Right lobe of liver (tissue), 6 donors: Measurements from ENCODE around the gene PPP1R14B. TPM values are rescaled to one million over a fixed set of nuclear protein-coding genes. Genes with fewer than 3 reads are reported as not detected.

Experiments
- ATAC-seq, 4 donors: fragments of 200-7000 bp; cut with Tn5 transposase; one replicate each; pipeline ENCODE4 v1.9.1; 2020; ENCODE audit warnings: mild to moderate bottlenecking in 4 of 4, moderate library complexity in 4 of 4
- DNase-seq, 3 donors: peaks; one replicate each; pipeline ENCODE4 v3.0.0-alpha.2; 2020
- H3K27ac ChIP-seq, 3 donors: fragments of 200-600 bp; one replicate each; pipeline ENCODE4 v1.8.0; 2022
- H3K27me3 ChIP-seq, 2 donors: fragments of 200-600 bp; one replicate each; pipeline ENCODE4 v1.8.0; 2022
- H3K36me3 ChIP-seq, 4 donors: fragments of 200-600 bp; sonication (generic) in 1 of 4; one replicate each; pipeline versions ENCODE4 v1.5.1 to v1.8.0; 2017 to 2022; ENCODE audit warnings: control low read depth in 1 of 4
- H3K4me1 ChIP-seq, 4 donors: fragments of 200-600 bp; sonication (generic) in 1 of 4; one replicate each; pipeline versions ENCODE4 v1.5.1 to v1.8.0; 2017 to 2022; ENCODE audit warnings: control low read depth in 1 of 4
- H3K4me3 ChIP-seq, 3 donors: fragments of 200-600 bp; one replicate each; pipeline ENCODE4 v1.8.0; 2022
- H3K9me3 ChIP-seq, 4 donors: fragments of 200-600 bp; sonication (generic) in 1 of 4; one replicate each; pipeline versions ENCODE4 v1.5.1 to v1.8.0; 2017 to 2022; ENCODE audit warnings: control low read depth in 1 of 4
- CTCF ChIP-seq, 4 donors: fragments of 200-600 bp in 3 of 4; fragments of 450-650 bp in 1 of 4; IDR thresholded peaks; one replicate each; pipeline versions ENCODE4 v1.5.1 to v1.8.0; 2016 to 2022; ENCODE audit warnings: antibody characterized with exemption in 4 of 4, mild to moderate bottlenecking in 2 of 4
- POLR2A ChIP-seq: fragments of 450-650 bp; IDR thresholded peaks from one replicate; pipeline ENCODE4 v1.6.1; 2017; ENCODE audit warnings: antibody characterized with exemption, mild to moderate bottlenecking
- WGBS: methylation state at CpG from one replicate; pipeline ENCODE4 v1.1.6; 2018; ENCODE audit warnings: low coverage, low lambda C conversion rate; ENCODE audit not compliant: insufficient coverage; ENCODE audit errors: missing lambda C conversion rate; 5-methylcytosine and 5-hydroxymethylcytosine counted together
- intact Hi-C, 2 donors: fragments of 100-400 bp; cut with DNase I; formaldehyde crosslinking; loops; one replicate each; pipeline versions ENCODE4 v1.11.2 to v1.14.1; 2022
- total RNA-seq, 6 experiments: library from RNA; depleted of rRNA in 2 of 6; stranded (reverse); fragments of >200 nt in 2 of 6; fragmentation: NEBNext Ultra II Directional in 3 of 6; extraction: Animal tissue kit (Norgen Biotek cat#: 25700) in 3 of 6; gene quantifications; one replicate each; pipeline versions ENCODE4 v1.1.0 to v1.2.4, GENCODE V29; 2016 to 2023
- donor health status: DM: no; HTN: yes; CAD: no.
- donor health status: DM: no; HTN: no; CAD: no.
- donor health status: DM: no; HTN: no; CAD: no.
- donor health status: DM: no; HTN: yes; CAD: no.
- donor health status: DM: no; HTN: yes; CAD: no.

Gene PPP1R14B
- total RNA-seq, 6 experiments from 2014 or later: 34.1 to 90.3 (median 49.7) TPM

- H3K4me1 ChIP-seq: peaks cover 0 to 12% (median 6%) of the 10 kb centered on the region in 4 donors
- no peak overlapping the region for H3K27ac ChIP-seq
- H3K4me3 ChIP-seq: no peak overlapping the region
- DNase-seq (no peak), ATAC-seq (no peak)
- no peaks in the 10 kb centered on the region for H3K27me3 ChIP-seq
- WGBS: 100% methylated on average over 3 of the region's 3 CpGs
- peaks cover 0 to 4% (median 0%) of the 10 kb centered on the region in 4 donors for H3K36me3 ChIP-seq
- intact Hi-C loops: no loop called here
- no peak for TF ChIP-seq CTCF (IDR thresholded peaks at IDR 0.05)
- no peak for TF ChIP-seq POLR2A
- H3K9me3 ChIP-seq: no peaks in the 10 kb centered on the region
Measured at GRCh38 chr11:64283092-64283491, 36.3 kb upstream of the PPP1R14B start.

DNA sequence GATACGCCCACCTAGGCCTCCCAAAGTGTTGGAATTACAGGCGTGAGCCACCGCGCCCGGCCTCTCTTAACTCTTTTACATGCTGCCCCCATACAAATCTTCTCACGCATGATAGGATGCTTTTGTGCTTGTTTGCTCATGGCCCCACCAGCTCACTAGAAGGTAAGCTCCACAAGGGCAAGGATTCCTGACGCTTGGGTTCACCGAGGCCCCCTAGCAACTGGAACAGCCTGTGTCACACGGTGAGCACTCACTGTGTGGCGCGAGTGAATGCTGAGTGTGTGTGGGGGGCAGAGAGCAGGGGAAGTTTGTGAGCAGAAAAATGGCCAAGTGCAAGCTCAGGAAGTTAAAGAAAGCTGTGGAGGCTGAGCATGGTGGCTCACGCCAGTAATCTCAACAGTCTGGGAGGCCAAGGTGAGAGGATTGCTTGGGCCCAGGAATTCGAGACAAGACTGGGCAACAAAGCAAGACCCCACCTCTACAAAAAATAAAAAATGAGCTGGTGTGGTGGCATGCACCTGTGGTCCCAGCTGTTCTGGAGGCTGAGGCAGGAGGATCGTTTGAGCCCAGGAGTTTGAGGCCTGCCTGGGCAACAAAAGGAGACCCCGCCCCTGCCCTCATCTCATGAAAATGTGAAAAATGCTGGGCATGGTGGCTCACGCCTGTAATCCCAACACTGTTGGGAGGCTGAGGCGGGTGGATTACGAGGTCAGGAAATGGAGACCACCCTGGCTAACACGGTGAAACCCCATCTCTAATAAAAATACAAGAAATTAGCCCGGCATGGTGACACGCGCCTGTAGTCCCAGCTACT, 35.4 kb upstream of the PPP1R14B start:
- no peak for DNase-seq

GRCh38 chr11:64278576-64279190, 31.9 kb upstream of the PPP1R14B start:
- peaks cover 0 to 4% (median 1%) of the 10 kb centered on the region in 4 donors for H3K4me1 ChIP-seq
- H3K27me3 ChIP-seq: no peaks in the 10 kb centered on the region
- H3K4me3 ChIP-seq: no peak overlapping the region
- no peak for TF ChIP-seq CTCF (IDR thresholded peaks at IDR 0.05)
- no peak for TF ChIP-seq POLR2A
- no peak for DNase-seq
- 89% methylated on average over 7 of the region's 8 CpGs for WGBS
- H3K9me3 ChIP-seq: no peaks in the 10 kb centered on the region
- H3K36me3 ChIP-seq: peaks cover 0 to 14% (median 2%) of the 10 kb centered on the region in 4 donors
- intact Hi-C loops: no loop called here
- H3K27ac ChIP-seq: no peak overlapping the region
- ATAC-seq: no peak

More for the DNA sequence above, 35.4 kb upstream of the PPP1R14B start:
- intact Hi-C loops: no loop called here
- ATAC-seq: no peak
- Histone ChIP-seq H3K27ac (no peak overlapping the region), H3K4me3 (no peak overlapping the region), H3K27me3 (no peaks in the 10 kb centered on the region), H3K9me3 (no peaks in the 10 kb centered on the region), H3K36me3 (peaks cover 0 to 8% (median 0%) of the 10 kb centered on the region in 4 donors), H3K4me1 (peaks cover 0 to 12% (median 6%) of the 10 kb centered on the region in 4 donors)
- WGBS: 94% methylated on average over 22 of the region's 22 CpGs
- TF ChIP-seq CTCF (IDR thresholded peaks at IDR 0.05) (no peak), POLR2A (no peak)

DNA sequence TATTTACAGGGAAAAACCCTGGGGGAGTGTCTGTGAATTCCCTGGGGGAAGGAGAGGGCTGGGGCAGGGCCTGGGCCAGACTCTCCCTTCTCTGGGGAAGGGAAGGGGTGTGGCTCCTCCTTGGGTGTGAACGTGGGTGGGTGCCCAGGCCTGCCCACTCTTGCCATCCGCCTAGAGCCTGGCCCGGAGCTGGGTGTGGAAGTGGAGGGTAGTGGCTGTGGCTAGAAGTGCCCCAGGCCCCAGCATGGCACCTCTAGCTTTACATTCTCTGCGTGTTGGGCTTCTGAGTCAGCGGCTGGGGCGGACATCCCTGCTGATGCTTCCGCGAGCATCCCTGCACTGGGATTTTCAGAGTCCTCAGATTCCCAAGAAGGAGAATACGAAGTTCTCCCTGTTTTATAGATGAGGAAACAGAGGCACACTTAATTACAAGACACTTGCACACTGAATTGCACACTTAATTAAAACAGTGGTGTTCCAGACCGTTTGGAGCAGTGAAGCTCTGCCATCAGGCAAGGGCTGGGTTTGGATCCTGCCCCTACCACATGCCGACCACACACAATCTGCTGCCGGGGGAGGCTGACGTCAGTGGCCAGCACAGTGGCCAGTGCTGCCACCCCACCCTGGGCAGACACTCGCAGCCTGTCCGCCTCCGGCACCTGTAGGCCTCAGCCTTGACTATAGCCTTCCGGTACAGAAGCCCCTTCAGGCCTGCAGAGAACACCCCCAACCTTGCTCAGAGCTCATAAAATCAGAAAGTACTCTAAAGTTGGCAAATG, 30.1 kb upstream of the PPP1R14B start:
- H3K4me1 ChIP-seq: peaks cover 0 to 20% (median 9%) of the 10 kb centered on the region in 4 donors
- TF ChIP-seq POLR2A (no peak), CTCF (IDR thresholded peaks at IDR 0.05) (no peak)
- peaks cover 0 to 14% (median 2%) of the 10 kb centered on the region in 4 donors for H3K36me3 ChIP-seq
- no peaks in the 10 kb centered on the region for H3K9me3 ChIP-seq
- DNase-seq (peak in 1 of 3 donors; percentile 53), ATAC-seq (no peak)
- no peak overlapping the region for H3K4me3 ChIP-seq
- no peaks in the 10 kb centered on the region for H3K27me3 ChIP-seq
- 100% methylated on average over 1 of the region's 17 CpGs for WGBS
- H3K27ac ChIP-seq: no peak overlapping the region
- intact Hi-C loops: no loop called here
